ENCODE data around the gene FBXL17.
"Not testable (repeated sequence)": the region's sequence is repeated elsewhere in the genome, so short reads cannot be mapped to it uniquely, and the experiment has no call there.

FBXL17 gene

DNA sequence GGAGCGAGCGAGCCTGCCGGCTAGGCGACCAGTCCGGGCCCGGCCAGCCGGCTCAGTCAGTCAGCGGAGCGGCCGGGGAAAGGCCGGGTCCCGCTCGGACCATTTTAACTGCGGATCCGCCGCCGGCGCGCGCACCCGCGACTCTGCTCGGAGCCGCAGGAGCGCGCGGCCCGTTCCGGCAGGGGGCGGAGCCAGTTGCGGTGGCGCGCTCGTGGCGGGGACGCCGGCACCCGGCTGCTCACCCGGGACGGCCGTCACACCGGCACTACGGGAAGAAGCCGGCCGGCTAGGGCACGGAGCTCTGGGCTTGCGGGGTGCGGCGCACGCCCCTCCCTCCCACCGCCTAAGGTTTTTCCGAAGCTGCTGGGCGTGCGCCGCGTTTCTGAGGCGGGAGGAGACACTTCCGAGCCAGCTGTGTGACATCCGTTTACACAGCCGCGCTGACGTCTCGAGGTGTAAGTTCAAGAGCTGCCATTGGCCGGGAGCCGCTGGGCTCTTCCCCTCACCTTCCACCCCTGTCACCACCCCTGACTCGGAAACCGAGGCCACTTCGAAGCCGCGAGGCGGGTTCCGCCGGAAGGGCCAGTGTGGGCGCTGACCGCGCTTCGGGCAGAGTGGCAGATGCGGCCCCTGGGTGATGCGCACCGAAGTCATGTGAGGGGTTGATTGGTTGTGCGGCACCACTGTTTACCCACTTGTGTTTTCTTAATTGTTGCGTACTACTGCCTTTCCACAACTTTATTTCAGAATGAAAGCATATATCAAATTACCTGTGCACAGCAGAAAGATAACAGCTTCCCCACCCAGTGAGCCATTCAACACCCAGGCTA lies at the start of gene FBXL17:
FBXL17 (minus strand) TSS at position 145 of the 830 bp plus-strand sequence.
- DNase-seq = peak; percentile 85

DNA sequence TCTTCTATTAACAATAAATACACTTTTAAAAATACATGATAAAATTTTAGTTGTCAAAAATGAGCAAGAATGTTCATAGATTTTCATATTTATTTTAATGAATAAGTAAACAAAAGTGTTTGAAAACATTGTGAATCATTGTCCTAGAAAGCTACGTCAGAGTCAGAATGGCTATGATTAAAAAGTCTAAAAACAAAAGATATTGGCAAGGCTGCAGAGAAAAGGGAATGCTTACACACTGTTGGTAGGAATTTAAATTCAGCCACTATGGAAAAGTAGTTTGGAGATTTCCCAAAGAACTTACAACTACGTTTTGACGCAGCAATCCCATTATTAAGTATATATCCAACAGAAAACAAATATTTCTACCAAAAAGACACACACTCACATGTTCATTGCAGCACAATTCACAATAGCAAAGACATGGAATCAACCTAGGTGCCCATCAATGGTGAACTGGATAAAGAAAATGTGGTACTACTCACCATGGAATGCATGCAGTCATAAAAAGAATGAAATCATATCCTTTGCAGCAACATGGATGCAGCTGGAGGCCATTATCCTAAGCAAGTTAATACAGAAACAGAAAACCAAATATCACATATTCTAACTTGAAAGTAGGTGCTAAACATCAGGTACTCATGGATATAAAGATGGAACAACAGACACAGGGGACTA lies 49.2 kb upstream of the FBXL17 start:
- peak; percentile 50 for DNase-seq

GRCh38 chr5:108421713-108422112 lies 39.8 kb upstream of the FBXL17 start:
- DNase-seq = peak; percentile 30

- DNase-seq = no peak
Observed at GRCh38 chr5:108420755-108421154, 38.9 kb upstream of the FBXL17 start.

GRCh38 chr5:108420158-108420557 lies 38.3 kb upstream of the FBXL17 start:
- no peak for DNase-seq

- no peak for DNase-seq
Observed at GRCh38 chr5:108418197-108418596, 36.3 kb upstream of the FBXL17 start.

DNA sequence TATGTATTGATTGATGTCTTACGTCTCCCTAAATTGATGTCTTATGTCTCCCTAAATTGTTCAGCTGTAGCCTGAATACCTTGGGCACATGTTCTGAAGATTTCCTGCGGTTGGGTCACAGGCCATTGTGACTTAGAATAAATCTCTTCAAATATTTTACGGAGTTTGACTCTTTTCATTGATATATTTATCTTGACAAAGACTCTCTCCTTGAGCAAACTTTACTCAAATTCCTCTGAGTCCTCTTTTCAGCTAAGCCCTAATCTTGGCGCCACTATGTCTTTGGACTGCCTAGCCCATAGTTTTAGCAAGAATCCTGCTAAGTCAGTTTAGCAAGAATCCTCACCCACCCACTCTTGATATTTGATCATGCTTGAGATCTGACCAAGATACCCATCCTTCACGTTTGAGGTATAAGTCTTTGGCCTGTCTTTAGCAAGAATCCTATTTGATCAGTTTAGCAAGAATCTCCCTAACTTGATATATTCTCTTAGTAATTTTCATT lies 35.3 kb upstream of the FBXL17 start:
- no peak for DNase-seq

GRCh38 chr5:108415726-108416125 lies 33.8 kb upstream of the FBXL17 start:
- no peak for DNase-seq

DNA sequence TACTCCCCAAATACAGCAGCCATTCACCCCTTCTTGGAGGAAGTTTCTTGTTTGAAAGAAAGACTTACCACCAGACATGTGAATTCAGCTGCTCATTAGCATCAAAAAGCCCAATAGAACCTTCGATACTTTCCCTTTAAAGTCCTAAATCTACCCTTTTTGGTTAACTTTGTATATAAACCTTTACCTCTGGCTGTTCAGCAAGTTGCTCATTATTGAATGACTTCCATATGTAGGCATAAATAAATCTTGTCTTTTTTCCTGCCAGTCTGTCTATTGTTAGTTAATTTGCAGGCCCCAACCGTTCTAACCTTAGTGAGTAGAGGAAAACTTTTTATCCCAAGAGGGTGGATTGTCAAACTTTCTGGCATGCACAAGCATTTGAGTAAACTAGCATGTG lies 27.9 kb upstream of the FBXL17 start:
- DNase-seq = no peak

DNA sequence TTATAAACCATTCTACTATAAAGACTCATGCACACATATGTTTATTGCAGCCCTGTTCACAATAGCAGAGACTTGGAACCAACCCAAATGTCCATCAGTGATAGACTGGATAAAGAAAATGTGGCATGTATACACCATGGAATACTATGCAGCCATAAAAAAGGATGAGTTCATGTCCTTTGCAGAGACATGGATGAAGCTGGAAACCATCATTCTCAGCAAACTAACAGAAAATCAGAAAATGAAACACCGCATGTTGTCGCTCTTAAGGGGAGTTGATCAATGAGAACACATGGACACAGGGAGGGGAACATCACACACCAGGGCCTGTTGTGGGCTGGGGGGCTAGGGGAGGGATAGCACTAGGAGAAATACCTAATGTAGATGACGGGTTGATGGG lies 23.3 kb upstream of the FBXL17 start:
- not testable (repeated sequence) for DNase-seq

DNA sequence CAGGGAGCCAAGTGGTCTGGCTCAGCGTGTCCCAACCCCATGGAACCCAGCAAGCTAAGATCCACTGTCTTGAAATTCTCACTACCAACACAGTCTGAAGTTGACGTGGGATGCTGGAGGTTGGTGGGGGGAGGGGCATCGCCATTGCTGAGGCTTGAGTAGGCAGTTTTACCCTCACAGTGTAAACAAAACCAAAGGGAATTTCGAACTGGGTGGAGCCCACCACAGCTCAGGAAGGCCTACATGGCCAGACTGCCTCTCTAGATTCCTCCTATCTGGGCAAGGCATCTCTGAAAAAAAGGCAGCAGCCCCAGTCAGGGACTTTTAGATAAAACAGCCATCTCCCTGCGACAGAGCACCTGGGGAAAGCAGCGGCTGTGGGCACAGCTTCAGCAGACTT lies 17.1 kb upstream of the FBXL17 start:
- no peak for DNase-seq

- DNase-seq = not testable (repeated sequence)
Observed at GRCh38 chr5:108396837-108397236, 14.9 kb upstream of the FBXL17 start.

- no peak for DNase-seq
Observed at GRCh38 chr5:108387758-108388157, 5.9 kb upstream of the FBXL17 start.

DNA sequence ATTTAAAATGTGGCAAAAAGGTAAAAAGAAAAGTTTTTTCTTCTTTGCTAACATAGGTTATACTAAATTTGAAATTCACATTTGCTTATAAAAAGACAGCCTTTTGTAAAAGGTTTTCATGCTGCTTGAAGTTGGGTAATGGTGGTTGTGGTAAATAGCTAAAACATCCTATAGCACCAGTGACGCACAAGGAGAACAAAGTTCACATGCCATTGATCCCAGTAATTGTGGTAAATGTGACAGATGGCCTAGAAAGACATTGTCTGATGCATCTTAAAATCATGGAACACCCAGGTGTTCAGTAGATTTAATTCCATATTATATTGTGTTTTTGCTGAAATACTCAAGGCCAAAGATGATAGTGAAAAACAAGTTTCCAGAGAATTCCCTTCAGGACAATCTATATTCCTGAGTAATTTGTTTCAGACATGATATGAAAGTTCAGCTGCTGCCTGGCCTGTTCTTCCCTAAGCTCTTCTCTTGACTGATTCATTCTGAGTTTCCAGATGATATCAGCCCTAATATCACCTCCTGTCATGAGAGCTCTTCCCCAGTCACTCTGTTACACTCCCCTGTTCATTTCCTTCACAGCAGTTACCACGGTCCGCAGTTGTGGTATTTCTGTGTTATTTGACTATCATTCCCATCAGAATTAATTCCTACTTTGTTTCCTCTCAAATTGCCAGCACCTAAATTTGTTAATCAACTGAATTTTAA lies 4.6 kb upstream of the FBXL17 start:
- peak; percentile 71 for DNase-seq

DNA sequence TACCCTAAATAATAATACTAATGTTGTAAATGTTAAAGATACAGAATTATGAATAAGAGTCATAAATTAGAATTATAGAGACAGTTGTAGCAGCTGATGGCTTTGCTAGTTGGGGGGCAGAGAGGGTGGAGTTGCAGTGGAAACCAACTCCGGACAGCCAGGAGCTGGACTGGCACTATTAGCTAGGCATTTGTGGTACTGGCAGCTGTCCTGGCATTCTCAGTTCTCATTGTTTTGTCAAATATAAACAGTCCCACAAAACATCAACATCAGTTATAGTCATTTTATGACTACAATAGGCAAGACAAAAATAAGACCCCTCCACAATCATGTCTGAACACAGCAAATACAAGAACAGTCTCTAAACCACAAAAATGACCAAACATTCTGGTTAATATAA lies 2.8 kb upstream of the FBXL17 start:
- no peak for DNase-seq

GRCh38 chr5:108382784-108383330 lies 959 bp upstream of the FBXL17 start:
- peak; percentile 13 for DNase-seq

- peak; percentile 68 for DNase-seq
Observed at GRCh38 chr5:108381350-108381953, 446 bp downstream of the FBXL17 start.

- peak; percentile 28 for DNase-seq
Observed at GRCh38 chr5:108380531-108381349, 1.2 kb downstream of the FBXL17 start.

- peak; percentile 11 for DNase-seq
Observed at GRCh38 chr5:108379722-108380530, 2.0 kb downstream of the FBXL17 start.

- no peak for DNase-seq
Observed at GRCh38 chr5:108375768-108376167, 6.1 kb downstream of the FBXL17 start.

GRCh38 chr5:108373426-108373825 lies 8.5 kb downstream of the FBXL17 start:
- no peak for DNase-seq
